IPS-NIHi11 (cell line): ENCODE measurements around the gene GSTT4.
"Not testable (repeated sequence)": the region's sequence is repeated elsewhere in the genome, so short reads cannot be mapped to it uniquely, and the experiment has no call there.

Experiments
- DNase-seq: peaks from one replicate; pipeline ENCODE4 v3.0.0; 2012; ENCODE audit warnings: mixed read lengths, low spot score

GSTT4 gene

GRCh38 chr22:24005201-24005600, at the start of gene GSTT4:
GSTT4 (minus strand) TSS chr22:24005453; CDS start chr22:24005356, 97 bp downstream.
- no peak for DNase-seq

GRCh38 chr22:24054356-24054755, 49.1 kb upstream of the GSTT4 start:
- no peak for DNase-seq

GRCh38 chr22:24053481-24054226, 48.4 kb upstream of the GSTT4 start:
- no peak for DNase-seq

- no peak for DNase-seq
Observed at GRCh38 chr22:24051568-24051967, 46.3 kb upstream of the GSTT4 start.

GRCh38 chr22:24051028-24051427, 45.8 kb upstream of the GSTT4 start:
- DNase-seq: no peak

- no peak for DNase-seq
Observed at GRCh38 chr22:24049978-24050377, 44.7 kb upstream of the GSTT4 start.

- no peak for DNase-seq
Observed at GRCh38 chr22:24049211-24049610, 44.0 kb upstream of the GSTT4 start.

GRCh38 chr22:24046024-24046423, 40.8 kb upstream of the GSTT4 start:
- DNase-seq: no peak

- no peak for DNase-seq
Observed at GRCh38 chr22:24043958-24044357, 38.7 kb upstream of the GSTT4 start.

GRCh38 chr22:24043465-24043864, 38.2 kb upstream of the GSTT4 start:
- DNase-seq: not testable (repeated sequence)

GRCh38 chr22:24040946-24041345, 35.7 kb upstream of the GSTT4 start:
- no peak for DNase-seq

GRCh38 chr22:24039046-24039445, 33.8 kb upstream of the GSTT4 start:
- DNase-seq: no peak

- DNase-seq: no peak
Observed at GRCh38 chr22:24037851-24038765, 32.9 kb upstream of the GSTT4 start.

GRCh38 chr22:24035296-24035695, 30.0 kb upstream of the GSTT4 start:
- DNase-seq: no peak

GRCh38 chr22:24033731-24034130, 28.5 kb upstream of the GSTT4 start:
- no peak for DNase-seq

GRCh38 chr22:24030186-24030702, 25.0 kb upstream of the GSTT4 start:
- no peak for DNase-seq

- no peak for DNase-seq
Observed at GRCh38 chr22:24029304-24029703, 24.1 kb upstream of the GSTT4 start.

GRCh38 chr22:24028533-24028932, 23.3 kb upstream of the GSTT4 start:
- no peak for DNase-seq

GRCh38 chr22:24027991-24028390, 22.7 kb upstream of the GSTT4 start:
- DNase-seq: no peak

GRCh38 chr22:24027389-24027975, 22.2 kb upstream of the GSTT4 start:
- DNase-seq: no peak

GRCh38 chr22:24026733-24027132, 21.5 kb upstream of the GSTT4 start:
- no peak for DNase-seq

- DNase-seq: no peak
Observed at GRCh38 chr22:24026056-24026455, 20.8 kb upstream of the GSTT4 start.

GRCh38 chr22:24025475-24025874, 20.2 kb upstream of the GSTT4 start:
- no peak for DNase-seq
